ENCODE measurements around the gene PIK3AP1. TPM values are rescaled to one million over a fixed set of nuclear protein-coding genes. Genes with fewer than 3 reads are reported as not detected.

PIK3AP1 gene
- total RNA-seq, 1 experiment from 2014 or later, result 7.1 TPM

DNA sequence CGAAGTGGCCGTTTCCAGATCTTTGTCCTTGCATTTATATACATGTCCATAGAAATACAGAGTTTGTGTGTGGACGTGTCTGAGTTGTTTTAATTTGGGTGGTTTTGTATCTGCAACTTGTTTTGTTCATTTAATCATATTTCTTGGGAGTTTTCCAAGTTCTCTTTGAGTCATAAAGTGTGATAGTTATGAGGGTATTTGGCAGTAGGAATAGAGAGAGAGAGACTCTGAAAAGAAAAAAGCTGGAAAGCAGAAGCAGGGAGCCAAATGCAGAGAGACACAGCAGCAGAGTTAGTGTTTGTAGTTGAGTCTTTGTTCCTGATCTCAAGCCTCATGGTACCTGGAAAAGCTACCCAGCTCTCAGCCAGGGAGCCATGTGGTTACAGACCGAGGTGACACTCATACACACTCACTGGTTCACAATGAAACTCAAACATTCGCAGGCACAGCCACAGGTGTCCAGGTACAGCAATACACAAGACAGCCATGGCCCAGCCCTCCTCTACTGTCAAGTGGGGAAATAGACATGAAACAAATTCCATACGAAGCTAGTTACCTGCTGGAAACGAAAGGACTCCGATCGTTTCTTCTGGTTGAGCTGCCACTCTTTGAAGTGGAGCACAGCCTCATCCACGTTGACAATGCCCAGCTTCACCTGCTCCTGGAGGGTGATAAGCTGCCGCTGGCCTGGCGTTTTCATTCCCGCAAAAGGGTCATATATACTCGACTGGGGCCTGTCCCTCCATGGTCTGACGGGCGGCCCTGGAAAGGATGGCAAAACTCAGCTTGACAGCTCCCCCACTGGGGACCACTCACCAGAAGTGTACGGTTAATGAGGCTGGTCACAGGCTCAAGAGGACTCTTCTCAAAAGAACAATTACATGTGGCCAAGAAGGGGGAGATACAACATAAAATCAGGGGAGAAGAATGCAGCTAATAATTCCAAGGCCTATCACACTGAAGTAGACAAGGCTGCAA, 100.2 kb downstream of the PIK3AP1 start (continued):
- TF ChIP-seq, protein P1, sequence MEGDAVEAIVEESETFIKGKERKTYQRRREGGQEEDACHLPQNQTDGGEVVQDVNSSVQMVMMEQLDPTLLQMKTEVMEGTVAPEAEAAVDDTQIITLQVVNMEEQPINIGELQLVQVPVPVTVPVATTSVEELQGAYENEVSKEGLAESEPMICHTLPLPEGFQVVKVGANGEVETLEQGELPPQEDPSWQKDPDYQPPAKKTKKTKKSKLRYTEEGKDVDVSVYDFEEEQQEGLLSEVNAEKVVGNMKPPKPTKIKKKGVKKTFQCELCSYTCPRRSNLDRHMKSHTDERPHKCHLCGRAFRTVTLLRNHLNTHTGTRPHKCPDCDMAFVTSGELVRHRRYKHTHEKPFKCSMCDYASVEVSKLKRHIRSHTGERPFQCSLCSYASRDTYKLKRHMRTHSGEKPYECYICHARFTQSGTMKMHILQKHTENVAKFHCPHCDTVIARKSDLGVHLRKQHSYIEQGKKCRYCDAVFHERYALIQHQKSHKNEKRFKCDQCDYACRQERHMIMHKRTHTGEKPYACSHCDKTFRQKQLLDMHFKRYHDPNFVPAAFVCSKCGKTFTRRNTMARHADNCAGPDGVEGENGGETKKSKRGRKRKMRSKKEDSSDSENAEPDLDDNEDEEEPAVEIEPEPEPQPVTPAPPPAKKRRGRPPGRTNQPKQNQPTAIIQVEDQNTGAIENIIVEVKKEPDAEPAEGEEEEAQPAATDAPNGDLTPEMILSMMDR (IDR thresholded peaks at IDR 0.05 in 2 of 3, conservative IDR thresholded peaks at IDR 0.05 in 1 of 3; ENCODE audit: borderline replicate concordance in 1 of 3, insufficient read depth in 1 of 3, low read depth in 2 of 3, low read length in 2 of 3), result no peak
- TF ChIP-seq ZFX (IDR thresholded peaks at IDR 0.05) (no peak), SP1 (IDR thresholded peaks at IDR 0.05; ENCODE audit: low read depth) (no peak), SIN3A (IDR thresholded peaks at IDR 0.05; ENCODE audit: low read depth) (no peak)

DNA sequence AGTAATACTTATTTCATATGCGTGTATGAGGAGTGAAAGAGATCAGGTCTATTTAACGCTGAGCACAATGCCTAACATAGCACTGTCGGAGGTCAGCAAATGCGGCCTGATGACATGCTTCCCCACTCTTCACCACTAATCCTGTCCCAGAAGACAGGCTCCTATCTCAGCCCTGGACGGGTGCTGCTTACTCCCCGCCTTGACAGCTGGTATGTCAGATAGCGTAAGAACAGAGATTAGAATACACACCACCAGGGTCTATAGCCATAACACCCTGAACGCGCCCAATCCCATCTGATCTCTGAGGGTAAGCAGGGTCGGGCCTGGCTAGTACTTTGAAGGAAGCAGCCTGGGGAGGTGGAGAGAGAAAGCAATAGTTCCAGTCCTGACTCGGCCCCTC, 101.2 kb downstream of the PIK3AP1 start:
- Histone ChIP-seq H3K27me3 (ENCODE audit: insufficient read depth, low read length) (no peaks in the 10 kb centered on the region), H3K4me1 (ENCODE audit: control insufficient read depth in 1 of 2, insufficient read depth in 2 of 2, low read length in 2 of 2) (peaks cover 0 to 9% of the 10 kb centered on the region in 2 experiments; a peak in 1 of 4 replicates), H3K9ac (ENCODE audit: low read length) (no peak overlapping the region), H4K20me1 (ENCODE audit: insufficient read depth) (no peaks in the 10 kb centered on the region), H3K4me2 (ENCODE audit: low read length) (no peak overlapping the region), H3K9me3 (ENCODE audit: control insufficient read depth in 1 of 2, insufficient read depth in 1 of 2, low read depth in 1 of 2, low read length in 2 of 2) (no peaks in the 10 kb centered on the region), H3K27ac (ENCODE audit: low read depth, low read length) (no peak overlapping the region), H3K36me3 (ENCODE audit: control insufficient read depth in 1 of 2, insufficient read depth in 2 of 2, low read length in 2 of 2) (no peaks in the 10 kb centered on the region), H3K9me2 (ENCODE audit: insufficient read depth) (no peaks in the 10 kb centered on the region; the same call in 1 of the 2 replicates), H3K4me3 (replicated peaks in 1 of 2; ENCODE audit: low read depth in 1 of 2, low read length in 2 of 2) (no peak overlapping the region), H2AFZ (ENCODE audit: low read depth, low read length, poor library complexity, severe bottlenecking) (no peak overlapping the region), H3K79me2 (ENCODE audit: insufficient read depth, low read length) (no peaks in the 10 kb centered on the region)
- ATAC-seq (no peak), DNase-seq (ENCODE audit: low read depth, low spot score) (no peak)
- no TSS peak for BruUV-seq (replicated peaks)
- ChIA-PET CTCF (no interaction called here), POLR2A (no interaction called here), RAD21 (ENCODE audit: low non-redundant PET in 1 of 2, low total read pairs in 2 of 2, uncharacterized antibody in 2 of 2, unreplicated experiment in 2 of 2) (no interaction called here)
- intact Hi-C loops (cut with micrococcal nuclease), result no loop called here
- TF ChIP-seq, protein P2, sequence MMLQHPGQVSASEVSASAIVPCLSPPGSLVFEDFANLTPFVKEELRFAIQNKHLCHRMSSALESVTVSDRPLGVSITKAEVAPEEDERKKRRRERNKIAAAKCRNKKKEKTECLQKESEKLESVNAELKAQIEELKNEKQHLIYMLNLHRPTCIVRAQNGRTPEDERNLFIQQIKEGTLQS (IDR thresholded peaks at IDR 0.05), result no peak
- TF ChIP-seq ZFX (IDR thresholded peaks at IDR 0.05) (no peak), FOSL1 (IDR thresholded peaks at IDR 0.05; ENCODE audit: low read depth) (no peak), POLR2AphosphoS5 (IDR thresholded peaks at IDR 0.05; ENCODE audit: low read depth, low read length) (no peak), POLR2A (IDR thresholded peaks at IDR 0.05; ENCODE audit: borderline replicate concordance, extremely low read depth, insufficient read depth, insufficient read length) (no peak), ELF1 (IDR thresholded peaks at IDR 0.05; ENCODE audit: borderline replicate concordance, low read depth) (no peak)

Data from HCT116 (cell line).